GM21381 (cell line): Measurements from ENCODE around the gene COX8A.

Experiments
- ATAC-seq: cut with Tn5 transposase; IDR thresholded peaks from one replicate; pipeline ENCODE4 v1.9.1; 2021; ENCODE audit warnings: mild to moderate bottlenecking, moderate library complexity; ENCODE audit not compliant: unreplicated experiment

COX8A gene

DNA sequence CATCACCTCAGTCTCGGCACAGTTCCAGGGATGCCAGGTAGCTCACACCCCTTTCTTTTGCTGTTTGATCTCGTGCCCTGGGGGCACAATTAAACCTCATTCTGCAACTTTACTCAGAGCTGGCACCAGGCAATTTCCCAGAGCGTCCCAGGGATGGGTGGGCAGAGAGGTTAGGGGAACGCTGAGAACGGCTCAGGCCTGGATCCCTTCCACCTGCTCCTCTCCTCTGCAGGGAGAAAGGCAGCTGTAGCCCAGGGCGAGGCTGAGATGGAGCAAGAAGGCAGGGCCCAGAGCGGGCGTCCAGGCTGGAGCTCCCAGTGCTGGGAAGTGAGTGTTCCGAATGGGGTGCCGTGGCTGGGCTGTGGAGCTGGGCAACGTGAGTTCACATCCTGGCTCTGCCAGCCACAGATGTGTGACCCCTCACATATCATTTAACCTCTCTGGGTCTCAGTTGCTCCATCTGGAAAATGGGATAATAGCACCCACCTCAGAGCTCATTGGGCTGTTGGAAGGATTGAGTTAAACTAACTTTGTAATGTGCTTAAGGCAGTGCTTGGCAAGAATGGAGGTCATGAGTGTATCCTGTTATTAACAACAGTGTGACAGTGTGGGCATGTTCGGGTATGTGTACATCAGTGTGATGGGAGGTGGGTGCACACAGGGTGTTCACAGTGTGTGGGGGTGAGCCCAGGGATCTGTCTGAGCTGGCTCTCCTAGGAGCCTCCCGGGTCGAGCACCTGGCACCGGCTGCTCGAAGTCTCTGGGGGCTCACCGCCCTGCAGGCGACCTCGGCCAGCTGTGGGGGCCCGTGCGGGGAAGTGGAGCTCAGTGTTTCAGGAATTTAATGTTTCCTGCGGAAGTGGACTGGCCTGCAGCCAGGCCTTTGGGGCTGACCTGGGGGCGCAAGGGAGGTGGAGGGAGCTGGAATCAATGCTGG lies 27.3 kb downstream of the COX8A start:
- no peak for ATAC-seq

DNA sequence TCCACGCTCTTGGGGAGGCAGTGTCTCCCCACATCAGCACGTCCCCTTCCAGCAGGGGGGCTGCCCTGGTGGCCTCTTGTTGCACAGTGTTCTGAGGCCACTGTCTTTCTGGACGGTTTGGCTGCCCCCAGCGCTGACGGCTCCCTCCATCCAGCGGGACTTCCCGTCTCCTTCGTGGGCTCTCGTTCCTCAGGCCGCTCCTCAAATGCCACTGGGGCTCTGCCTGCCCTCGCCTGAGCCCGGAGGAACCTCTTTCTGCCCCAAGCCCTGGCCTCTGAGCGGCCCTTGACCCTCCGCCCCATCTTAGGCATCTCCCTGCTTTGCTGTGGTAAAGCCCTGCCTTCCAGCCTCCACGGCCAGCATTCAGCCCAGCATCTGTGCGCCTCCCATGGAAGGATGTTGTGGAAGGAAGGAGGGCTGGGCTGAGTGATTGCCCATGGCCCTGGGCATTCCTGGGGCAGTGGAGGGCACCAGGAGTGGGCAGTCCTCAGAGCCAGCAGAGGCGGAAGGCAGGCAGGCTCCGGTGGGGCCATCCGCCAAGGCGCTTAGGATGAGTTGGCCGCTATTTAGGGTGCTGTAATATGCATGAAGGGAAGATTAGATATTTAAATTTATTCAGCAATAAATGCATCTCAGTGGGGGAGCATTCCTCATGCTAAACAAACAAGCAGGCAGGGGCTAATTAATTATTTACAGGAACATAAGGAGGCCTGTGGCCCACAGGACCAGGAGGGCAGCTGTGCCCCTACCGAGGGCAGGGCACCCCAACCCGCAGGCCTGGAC lies 29.6 kb downstream of the COX8A start:
- no peak for ATAC-seq

DNA sequence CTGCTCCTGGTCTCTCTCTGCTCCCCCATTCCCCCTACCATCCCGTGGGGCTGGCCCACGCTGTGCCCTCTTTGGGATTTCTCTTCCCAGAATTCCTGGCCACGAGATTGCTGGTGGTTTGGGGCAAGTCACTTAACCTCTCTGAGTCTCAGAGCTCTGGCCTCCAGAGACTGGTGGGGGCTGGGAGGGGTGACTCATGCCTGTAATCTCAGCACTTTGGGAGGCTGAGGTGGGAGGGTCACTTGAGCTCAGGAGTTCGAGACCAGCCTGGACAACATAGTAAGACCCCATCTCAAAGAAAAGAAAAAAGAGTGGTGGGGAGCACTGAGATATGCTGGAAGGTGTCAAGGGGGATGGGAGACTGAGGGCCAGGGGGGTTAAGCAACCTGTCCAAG lies 30.2 kb downstream of the COX8A start:
- ATAC-seq = no peak

DNA sequence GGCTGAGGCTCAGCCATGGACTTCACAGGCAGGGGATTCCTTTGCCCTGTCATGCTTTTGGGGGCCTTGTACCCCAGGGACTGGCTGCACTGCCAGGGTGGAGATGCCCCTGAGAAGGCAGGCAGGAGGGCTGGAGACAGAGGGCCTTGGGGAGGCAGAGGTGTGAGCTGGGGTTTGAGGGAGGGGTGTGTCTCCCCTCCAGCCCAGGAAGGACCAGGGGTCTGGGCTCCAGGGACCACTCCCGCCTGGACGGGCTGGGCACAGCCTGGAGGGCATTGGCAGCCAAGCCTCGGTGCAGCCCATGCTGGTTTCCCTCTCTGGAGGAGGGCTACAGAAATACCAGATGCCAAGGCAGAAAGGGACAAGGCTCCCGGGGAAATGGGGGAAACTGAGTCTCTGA lies 31.3 kb downstream of the COX8A start:
- no peak for ATAC-seq

DNA sequence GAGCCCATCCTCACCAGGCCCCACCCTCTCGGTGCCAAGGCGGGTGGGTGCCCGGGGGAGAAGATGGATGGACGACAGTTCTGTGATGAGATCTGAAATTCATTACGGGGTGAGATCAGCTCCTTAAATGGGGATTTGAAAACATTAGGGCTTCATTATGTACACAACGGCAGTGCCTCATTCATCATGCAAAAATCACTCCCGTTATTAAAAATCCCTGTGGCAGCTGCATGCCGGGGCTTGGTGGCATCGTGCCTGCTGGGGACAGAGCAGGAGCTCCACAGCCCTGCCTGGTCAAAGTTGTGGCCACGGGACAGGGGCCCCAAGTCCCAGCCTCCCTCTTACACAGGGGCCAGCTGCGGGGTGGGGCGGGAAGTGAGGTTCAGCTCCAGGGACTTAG lies 32.0 kb downstream of the COX8A start:
- ATAC-seq = no peak

DNA sequence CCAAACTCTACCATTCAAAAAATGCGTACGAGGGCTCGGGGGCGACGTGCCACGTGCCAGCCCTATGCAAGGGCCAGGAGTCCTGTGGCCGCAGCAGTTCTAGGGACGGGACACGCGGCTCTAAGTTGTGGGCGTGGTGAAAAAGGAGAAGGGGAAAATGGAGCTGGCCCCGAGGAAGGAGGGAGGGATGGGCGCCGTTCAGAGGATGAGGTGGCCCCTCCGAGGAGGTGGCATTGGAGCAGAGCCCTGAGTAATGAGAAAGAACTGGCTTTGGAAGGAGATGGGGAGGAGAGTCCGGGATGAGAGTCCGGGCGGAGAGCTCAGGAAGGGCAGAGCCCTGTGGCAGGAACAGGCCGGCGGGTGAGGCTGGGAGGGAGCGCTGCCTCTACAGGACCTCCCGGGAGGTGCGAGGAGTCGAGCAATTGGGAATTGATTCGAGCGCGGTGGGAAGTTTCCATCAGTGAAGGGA lies 32.8 kb downstream of the COX8A start:
- no peak for ATAC-seq

DNA sequence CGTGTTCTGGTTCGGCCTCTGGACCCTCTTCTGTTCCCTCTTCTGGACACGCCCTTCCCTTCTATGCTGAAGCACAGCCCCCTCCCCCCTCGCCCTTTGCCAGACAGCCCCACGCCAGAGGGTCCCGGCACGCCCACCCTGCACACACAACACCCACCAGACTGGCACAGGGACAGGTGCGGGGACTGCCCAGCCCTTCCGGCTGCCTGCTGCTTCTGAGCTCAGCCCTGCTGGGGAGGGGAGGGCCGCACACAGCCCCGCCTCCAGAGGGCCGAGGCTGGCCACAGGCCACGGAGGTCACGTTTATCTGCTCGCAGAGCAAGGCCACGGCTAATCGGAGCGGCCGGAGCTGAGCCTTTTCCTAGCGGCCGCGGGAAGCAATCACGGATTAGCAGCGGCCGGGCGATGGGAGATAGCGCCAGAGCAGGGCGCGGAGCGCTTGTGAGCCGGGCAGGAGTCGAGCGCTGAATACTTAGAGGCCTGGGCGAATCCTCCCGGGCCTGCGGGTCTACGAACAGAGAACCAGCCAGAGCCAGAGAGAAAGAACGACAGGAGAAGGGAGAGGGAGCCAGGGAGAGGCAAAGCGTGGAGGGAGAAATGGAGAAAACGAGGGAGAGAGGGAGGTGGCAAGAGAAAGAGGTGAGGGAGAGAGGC lies 33.3 kb downstream of the COX8A start:
- ATAC-seq = no peak

DNA sequence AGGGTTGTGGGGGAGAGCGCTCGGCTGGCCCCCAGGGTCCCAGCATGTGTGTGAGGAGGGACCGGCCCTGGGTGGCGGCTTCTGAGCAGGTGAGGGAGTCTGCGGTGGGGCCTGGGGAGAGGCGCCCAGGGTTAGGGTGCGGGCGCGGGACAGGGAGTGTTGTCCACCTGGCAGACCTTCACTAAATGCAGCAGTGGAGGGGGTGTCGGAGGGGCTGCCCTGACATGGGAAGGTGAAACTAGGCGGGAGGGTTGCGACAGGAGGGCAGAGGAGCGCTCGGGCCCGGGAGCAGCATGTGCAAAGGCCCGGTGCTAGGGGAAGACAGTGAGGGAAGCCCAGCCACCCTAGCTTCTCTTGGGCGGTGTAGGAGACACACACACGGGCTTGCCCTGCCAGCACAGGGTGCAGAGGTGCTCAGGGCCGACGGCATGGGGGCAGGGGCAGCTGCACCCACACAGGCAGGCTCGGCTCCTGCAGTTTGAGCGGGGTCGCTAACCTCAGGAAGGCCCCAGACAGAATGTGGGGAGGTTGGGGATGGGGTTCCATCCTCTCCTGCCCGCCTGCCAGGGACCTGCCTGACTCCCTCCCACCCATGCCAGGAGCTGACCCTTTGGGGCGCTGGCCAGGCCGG lies 34.0 kb downstream of the COX8A start:
- no peak for ATAC-seq

DNA sequence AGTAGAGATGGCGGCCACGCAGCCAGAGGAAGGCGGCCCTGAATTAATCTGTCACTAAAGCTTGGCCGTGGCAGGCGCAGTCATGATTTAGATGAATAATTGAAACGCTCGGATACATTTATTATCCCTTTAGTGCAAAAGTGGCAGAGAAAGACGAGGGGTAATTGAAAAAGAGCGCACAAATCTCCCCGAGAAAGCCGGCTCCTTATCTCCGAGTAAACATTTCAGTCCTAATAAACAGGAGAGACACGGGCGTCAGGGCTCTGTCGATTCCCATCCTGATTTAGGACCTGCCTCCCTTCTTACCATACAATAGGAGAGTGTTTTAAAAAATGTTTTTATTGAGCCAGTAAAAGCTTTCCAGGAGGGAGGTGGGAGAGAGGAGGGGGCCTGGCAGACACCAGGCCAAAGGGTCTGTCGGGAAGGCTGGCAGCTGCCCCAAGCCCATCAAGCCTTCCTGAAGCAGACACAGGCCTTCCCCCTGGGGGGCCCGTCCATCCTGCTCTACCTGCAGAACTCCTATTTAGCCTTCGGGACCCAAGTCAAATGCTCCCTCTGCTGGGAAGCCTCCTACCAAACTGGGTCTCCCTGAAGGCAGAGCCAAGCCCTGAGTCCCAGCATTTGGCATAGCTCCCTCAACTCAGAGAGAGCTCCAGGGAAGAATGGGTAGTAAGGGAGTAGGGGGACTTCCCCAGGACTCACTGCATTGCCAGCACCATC lies 34.7 kb downstream of the COX8A start:
- ATAC-seq = no peak

DNA sequence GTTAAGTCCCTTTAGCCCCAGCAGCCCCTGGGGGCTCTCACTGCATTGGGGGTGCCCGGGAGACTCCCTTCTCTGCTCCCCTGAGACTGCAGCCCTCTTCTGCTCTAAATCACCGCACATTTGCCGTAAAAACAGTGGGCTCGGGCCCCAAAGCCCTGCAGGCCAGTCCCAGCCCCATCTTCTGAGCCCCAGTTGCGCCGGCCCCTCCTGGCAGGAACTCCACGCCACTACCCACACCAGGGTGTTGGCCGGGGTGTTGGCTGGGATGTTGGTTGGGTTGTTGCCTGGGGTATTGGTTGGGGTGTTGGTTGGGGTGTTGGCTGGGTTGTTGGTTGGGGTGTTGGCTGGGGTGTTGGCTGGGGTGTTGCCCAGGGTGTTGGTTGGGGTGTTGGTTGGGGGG lies 35.3 kb downstream of the COX8A start:
- no peak for ATAC-seq

DNA sequence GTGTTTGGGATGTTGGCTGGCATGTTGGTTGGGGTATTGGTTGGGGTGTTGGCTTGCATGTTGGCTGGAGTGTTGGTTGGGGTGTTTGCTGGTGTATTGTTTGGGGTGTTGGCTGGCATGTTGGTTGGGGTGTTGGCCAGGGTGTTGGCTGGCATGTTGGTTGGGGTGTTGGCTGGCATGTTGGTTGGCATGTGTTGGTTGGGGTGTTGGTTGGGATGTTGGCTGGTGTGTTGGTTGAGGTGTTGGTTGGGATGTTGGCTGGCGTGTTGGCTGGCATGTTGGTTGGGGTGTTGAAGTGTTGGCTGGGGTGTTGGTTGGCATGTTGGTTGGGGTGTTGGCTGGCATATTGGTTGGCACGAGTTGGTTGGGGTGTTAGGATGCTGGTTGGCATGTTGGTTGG lies 36.4 kb downstream of the COX8A start:
- ATAC-seq = no peak

DNA sequence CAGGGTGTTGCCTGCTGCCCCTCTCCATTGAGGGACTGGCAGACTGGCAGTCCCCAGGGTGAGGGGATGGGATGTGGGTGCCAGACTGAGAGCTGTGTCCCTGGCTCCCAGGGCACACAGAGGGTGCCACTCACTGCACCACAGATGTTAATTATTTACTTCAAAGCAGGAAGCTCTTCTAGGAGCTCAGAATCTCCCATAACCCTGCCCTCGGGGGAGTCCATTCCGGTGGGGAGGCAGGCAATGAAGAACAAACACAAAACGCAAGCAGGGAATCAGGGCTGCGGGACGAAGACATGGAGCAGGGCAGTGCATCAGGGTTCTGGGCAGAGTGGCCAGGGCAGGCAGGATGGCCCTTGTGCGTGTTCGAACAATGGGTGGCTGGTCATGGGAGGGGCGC lies 37.0 kb downstream of the COX8A start:
- no peak for ATAC-seq

DNA sequence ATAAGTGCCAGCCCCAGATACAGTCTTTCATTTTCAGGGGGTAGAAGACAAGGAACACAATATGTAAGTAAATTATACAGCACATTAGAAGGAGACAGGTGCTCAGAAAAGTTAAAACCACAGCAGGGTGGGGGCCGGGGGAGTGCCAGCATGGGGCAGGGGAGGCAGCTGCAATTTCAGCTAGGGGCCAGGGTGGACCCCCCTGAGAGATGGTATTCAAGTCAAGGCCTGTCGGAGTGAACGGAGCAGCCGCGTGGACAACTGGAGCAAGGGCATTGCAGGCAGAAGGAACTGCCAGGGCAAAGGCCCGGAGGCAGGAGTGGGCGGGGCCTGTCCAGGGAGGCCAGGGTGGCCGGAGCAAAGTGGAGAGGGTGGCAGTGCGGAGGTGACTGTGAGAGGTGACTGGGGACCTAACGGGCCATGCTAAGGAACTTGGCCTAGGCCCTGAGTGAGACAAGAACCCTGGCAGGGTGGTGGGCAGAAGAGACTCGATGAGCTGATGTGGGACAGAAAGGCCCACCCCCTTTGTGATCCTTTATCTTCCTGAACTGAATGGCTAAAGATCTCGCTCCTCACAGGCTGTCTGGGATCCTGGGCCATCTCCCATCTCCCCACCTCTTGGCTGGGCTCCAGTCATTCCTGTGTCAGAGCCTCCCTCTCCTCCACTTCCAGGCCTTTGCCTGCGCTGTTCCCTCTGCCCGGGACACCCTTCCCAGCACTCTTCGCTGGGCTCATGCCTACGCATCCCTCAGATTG lies 38.9 kb downstream of the COX8A start:
- ATAC-seq = no peak

DNA sequence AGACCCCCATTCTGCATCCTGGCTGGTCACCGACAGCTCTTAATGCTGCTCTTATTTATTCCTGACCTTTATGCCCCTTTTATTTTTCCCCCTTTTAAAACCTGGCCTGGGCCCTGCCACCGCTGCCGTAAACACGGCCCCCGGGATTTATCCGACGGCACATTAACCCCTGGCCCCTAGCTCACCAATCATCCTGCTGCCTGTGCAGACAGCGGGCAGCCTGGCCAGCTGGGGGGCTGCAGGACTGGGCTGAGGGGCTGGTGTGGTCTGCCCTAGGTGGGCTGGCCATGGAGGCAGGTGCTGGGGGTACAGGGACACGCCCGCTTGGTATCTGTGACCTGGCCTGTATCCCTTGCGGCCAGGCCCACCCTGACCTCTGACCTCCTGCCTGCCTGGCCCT lies 39.9 kb downstream of the COX8A start:
- no peak for ATAC-seq

DNA sequence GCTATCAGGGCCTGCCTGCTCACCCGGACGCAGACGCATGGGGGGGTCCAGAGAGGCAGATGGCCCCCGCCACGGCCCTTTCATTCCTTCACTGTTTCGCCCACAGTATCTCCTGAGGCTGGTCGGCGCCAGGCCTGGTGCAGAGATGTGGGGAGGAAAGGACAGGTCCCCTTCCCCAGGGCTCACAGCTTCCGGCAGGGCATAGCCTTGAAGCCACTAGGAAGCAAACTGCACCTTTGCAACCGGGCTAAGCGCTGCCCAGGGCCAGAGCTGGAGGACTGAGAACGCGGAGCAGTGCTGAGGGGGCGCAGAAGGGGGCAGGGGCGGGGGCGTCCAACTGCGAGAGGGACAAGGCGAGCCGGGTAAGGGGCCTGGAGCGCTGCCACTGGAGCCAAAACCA lies 41.1 kb downstream of the COX8A start:
- no peak for ATAC-seq

DNA sequence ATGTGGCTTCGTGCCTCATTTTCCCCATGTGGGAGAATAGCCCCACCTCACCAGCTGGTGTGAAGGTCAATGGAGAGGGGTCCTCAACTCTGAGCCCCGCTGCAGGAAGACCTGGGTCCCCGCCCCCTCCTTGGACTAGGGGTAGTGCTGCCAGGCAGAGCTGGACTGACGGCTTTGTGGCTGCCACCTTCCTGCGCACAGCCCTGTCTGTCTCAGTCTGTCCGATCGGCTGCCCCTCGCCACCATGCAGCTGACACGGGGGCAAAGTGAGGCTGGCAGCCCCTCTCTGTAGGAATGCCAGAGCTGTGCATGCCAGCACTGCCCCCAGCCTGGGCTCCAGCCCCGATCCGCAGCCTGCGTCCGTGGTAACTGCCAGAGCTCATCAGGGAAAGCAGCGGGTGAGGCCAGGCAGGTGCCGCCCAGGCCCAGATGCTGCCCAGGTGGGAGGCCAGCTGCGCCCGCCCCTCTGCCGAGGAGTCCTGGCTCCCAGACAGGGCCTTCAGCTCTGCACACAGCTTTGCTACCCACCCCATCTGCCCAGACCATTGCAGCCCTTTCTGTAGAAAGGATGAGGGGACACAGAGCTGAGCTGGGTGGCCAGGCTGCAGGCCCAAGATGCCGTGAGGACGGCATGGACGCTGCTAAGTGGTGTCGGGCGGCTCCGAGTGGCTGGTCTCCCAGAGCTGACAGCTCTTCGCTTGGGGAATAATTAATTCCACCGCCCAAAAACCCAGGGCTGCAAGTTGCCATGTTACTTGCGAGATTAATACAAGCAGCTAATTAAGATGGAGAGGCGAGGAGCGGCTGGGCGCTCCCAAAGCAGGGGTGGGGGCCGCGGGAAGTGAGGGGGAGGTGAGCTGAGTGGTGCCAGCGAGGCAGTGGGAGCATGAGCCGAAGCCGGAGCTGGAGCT lies 41.8 kb downstream of the COX8A start:
- ATAC-seq = no peak

DNA sequence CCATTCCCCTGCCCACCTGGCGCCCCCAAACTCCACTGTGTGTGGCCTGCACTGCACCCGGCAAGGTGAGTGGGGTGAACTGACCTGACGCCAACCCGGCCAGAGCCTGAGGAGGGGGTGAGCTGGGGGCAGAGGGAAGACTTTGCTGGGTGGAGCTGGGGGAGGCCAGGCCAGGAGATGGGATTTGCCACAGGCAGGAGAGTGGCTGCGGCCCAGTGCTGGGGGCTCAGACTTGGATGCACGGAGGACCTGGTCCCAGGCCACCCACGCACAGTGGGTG lies 43.5 kb downstream of the COX8A start:
- no peak for ATAC-seq

DNA sequence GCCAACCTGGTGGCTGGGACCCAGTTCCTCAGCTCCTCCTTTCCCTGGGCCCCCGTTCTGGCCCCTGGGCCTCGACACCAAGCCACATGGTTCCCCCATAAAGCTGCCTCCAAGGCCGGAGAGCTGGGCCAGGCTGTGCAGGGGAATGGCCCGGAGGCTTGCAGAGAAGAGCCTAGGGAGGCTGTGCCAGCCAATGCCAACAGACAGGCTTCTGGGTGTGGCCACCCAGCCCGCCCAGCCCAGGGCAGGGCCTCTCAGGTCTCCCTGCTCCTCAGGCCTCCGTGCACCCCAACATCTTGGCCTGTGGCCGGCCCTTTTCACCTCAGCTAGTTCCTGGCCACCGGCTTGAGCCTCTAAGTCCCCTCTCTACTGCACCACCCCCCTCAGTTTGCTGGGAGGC lies 43.9 kb downstream of the COX8A start:
- ATAC-seq = no peak
